CD4-positive, alpha-beta T cell treated with Interleukin-2 at 100 ng/mL for 4 hours (primary cell): Measurements from ENCODE around the gene DACT1.

Source experiments
- DNase-seq: peaks from one replicate; pipeline ENCODE4 v3.0.0-alpha.2; 2020; ENCODE audit warnings: low spot score

The DACT1 gene

GRCh38 chr14:58636129-58636528 is 1.6 kb upstream of the DACT1 start:
- no peak for DNase-seq

GRCh38 chr14:58637040-58637390 is 747 bp upstream of the DACT1 start:
- DNase-seq, result peak; percentile 23

- no peak for DNase-seq
Observed at GRCh38 chr14:58638231-58639197, 752 bp downstream of the DACT1 start.

GRCh38 chr14:58639198-58639565 is 1.4 kb downstream of the DACT1 start:
- DNase-seq, result no peak

DNA sequence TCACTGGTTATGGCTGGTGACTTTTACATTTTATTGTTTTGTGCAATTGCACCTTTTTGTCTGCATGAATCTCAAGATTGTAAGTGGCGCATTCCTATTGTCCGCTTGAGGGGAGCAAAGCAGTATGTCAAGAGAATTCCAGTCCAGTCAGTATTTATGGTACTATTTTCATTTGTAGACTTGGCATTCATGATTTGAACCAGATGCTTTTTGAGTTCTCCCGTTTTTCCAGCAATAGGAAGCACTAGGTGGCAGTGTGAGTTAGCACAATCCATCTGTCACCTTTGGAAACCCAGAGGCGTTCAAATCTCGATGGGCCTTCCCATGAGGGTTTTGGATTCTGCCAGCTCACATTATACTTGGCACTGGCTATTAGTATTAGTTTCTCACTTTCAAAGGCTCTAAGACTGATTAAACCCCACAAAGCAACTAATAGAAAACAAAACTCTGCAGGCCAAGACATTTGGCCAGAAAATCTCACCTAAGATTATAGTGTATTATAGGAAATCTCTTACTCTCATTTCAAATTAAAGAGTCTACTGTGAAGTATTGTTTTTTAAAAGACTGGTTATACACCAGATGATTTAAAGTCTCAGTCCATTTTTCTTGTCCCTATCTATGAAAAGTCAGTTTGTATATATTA is 2.2 kb downstream of the DACT1 start:
- DNase-seq, result no peak

GRCh38 chr14:58640959-58641358 is 3.2 kb downstream of the DACT1 start:
- no peak for DNase-seq

- DNase-seq, result no peak
Observed at GRCh38 chr14:58641509-58641908, 3.7 kb downstream of the DACT1 start.

DNA sequence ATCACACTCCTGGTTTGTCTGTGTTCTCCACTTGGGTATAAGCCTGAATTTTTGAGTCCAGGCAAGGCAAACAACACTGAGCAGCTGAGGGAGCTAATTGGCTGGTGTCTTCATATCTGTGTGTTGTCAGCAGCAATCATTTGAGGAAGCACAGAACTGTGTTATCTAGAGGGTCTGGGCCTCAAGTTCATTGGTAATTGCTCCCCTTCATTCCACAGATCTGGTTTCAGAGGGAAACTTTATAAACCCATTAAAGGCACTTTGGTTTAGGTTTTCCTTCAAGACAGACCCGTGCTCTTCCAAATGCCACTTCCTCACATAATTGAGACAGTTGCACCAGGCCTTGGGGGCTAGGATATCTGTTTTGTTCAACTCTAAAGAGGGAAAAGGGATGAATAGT is 5.6 kb downstream of the DACT1 start:
- DNase-seq, result no peak

DNA sequence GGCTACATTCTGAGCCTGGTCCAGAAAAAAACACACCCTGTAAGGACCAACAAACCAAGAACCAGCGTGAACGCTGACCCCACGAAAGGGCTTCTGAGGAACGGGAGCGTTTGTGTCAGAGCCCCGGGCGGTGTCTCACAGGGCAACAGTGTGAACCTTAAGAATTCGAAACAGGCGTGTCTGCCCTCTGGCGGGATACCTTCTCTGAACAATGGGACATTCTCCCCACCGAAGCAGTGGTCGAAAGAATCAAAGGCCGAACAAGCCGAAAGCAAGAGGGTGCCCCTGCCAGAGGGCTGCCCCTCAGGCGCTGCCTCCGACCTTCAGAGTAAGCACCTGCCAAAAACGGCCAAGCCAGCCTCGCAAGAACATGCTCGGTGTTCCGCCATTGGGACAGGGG is 7.9 kb downstream of the DACT1 start:
- DNase-seq, result no peak

DNA sequence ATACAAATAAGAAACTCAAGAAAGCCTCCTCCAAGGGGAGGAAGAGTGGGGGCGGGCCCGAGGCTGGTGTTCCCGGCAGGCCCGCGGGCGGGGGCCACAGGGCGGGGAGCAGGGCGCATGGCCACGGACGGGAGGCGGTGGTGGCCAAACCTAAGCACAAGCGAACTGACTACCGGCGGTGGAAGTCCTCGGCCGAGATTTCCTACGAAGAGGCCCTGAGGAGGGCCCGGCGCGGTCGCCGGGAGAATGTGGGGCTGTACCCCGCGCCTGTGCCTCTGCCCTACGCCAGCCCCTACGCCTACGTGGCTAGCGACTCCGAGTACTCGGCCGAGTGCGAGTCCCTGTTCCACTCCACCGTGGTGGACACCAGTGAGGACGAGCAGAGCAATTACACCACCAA is 8.7 kb downstream of the DACT1 start:
- no peak for DNase-seq

DNA sequence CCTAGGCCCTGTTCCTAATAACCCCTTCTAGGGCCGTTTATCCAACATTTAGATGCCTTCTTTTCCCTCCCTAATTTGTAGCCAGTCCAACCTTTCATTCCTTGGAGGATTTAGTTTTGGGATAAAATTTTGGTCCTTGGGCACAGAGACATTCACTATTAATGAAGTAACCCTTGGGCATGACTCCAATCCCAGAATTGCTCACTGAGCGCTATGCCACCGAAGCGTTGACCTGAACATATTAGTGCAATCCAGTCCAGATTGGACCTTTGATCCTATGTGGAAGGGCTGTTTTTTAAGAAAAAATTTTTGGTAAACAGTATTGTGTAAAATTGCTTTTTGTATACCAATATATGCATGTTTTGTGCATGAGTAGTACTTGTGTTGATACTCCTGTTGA is 10.0 kb downstream of the DACT1 start:
- DNase-seq, result no peak

- peak; percentile 6 for DNase-seq
Observed at GRCh38 chr14:58650857-58651256, 13.1 kb downstream of the DACT1 start.

GRCh38 chr14:58656671-58657411 is 19.1 kb downstream of the DACT1 start:
- no peak for DNase-seq

DNA sequence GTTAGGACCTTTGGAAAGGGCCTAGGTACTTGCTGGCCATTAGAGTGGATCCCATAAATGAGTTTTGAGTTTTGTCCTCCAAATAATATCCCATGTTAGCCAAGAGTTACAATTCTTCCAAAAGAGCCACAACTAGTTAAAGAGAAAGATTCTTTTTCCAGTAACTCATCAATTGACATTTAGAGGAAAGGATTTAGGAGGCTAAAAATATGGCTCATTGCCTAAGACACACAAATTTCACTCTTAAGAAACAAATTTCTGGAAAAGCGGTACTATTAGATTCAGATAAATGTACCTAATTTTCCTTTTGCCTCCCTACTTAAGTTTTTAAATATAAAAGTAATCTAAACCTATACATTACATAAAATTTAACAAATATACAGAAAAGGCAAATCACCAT is 21.3 kb downstream of the DACT1 start:
- no peak for DNase-seq

GRCh38 chr14:58659846-58660245 is 22.1 kb downstream of the DACT1 start:
- no peak for DNase-seq

GRCh38 chr14:58660407-58660806 is 22.6 kb downstream of the DACT1 start:
- DNase-seq, result no peak

GRCh38 chr14:58662018-58662417 is 24.3 kb downstream of the DACT1 start:
- no peak for DNase-seq

DNA sequence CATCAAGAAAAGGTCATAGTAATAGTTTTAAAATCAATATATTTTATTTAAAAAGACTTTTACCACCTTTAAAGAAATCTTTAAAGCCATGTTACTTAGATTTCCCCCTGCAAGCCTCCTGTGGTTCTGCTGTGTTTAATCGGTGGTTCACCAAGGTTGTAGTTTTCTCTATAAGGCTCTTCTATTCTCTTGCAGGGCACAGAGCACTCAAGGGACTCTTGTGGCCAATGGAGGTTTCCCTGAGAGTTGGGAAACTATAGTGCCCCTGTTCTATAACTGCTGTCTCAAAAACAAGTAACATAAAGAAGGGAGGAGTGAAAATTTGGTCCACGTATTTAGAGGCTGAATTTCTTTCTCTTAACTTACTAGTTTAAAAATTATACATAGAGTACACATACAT is 25.0 kb downstream of the DACT1 start:
- DNase-seq, result no peak

DNA sequence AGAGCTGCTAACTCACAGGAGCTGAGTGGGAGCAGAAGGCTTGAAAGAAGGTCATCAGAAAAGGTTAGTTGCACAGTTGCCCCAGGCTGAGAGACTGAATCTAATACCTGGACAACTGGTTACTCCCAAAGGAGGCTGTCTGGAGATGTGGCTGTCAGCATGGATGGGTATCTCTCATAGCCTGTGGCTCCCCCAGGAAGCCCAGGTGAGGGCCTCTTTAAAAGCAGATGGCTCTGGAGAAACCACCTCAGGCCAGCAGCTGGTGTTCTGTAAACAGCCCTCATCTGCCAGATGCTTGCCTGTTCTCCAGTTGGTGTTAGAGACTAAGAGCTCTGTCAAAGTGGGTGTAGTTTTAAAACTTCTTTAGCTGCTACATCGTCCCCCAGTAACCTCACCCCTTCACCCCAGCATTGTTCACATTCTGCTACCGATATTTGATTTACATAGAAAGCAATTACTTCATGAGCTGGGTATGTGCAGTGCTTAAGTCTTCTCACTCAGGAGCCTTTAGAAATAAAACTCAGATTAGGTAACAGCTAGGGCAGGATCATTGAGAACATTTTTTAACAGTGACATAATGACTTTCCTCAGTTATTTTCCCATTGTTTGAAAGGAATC is 25.8 kb downstream of the DACT1 start:
- no peak for DNase-seq

DNA sequence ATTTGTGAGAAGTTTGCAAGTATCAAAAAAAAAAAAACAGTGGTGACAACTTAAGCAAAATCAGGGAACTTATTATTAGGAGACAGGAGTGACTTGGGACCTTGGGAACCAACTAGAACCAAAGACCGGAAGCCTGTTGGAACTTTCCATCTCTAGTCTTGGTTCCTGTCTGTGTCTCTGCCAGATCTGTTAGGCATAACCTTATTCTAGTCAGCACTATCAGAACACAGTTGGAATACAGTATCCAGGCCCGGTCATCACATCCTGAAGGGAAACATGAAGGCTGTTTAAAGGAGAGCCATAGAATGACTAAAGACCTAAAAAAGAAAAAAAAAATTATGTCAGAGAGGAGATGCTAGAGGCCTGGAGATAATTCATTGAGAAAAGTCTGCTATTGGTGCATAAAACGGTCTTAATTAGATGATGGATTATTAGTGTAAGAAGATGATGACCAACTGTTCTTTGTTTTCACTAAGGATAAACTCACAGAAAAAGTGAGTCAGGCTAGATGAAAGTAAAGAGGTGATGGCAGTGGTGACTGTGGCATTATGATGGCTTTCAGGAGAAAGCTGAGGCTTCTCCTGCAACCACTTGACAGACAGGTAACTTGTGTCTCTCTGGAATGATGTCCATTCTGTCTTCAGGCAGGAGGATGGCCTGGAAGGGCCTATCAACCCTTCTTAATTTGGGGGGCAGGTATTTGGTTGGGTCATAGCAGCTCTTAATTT is 28.2 kb downstream of the DACT1 start:
- DNase-seq, result no peak

- no peak for DNase-seq
Observed at GRCh38 chr14:58666737-58667136, 29.0 kb downstream of the DACT1 start.

DNA sequence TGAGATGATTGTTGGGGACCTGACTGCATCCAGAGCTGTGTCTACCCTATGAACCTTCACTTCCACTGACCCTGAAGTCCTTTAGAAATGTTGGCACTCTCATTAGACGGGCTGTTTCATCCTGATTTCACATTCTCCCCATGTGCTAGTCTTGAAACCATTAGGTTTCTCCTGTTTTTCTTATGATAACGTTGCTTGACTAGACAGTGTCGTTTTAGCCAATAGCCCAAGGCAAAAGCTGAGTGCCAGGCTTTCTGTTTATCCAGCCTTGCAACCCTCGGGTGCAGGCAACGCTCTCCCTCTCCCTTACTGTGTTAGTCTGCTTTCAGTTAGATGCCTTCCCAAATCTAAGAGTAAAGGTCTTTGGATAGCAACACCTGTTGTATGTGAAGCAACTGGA is 30.1 kb downstream of the DACT1 start:
- DNase-seq, result no peak
